GM12864 (cell line): ENCODE results near the gene HDAC9.

Experiments
- DNase-seq: peaks from one replicate; pipeline ENCODE4 v3.0.0-alpha.2; 2011; ENCODE audit warnings: low read depth
- H3K4me3 ChIP-seq: 2 replicates; pipeline ENCODE4 v1.5.1; 2011; ENCODE audit warnings: mild to moderate bottlenecking, low read depth, low read length, control low read depth
- TF ChIP-seq, protein P1 (sequence below): IDR thresholded peaks from 2 replicates; pipeline ENCODE4 v1.5.1; 2011; ENCODE audit warnings: low read depth, mild to moderate bottlenecking, moderate library complexity, low read length, control low read depth, inconsistent platforms; ENCODE audit errors: missing control alignments

HDAC9 gene

DNA sequence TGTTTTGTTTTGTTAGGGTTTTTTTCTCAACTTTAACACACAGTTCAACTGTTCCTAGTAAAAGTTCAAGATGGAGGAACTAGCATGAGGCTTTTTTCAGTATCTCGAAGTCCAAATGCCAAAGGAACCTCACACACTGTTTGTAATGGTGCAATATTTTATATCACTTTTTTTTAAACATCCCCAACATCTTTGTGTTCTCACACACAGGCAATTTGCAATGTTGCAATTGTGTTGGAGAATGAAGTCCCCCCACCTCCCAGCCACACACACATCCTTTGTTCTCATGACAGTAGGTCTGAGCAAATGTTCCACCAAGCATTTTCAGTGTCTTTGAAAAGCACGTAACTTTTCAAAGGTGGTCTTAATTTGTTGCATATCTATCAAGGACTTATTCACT lies 501.0 kb downstream of the HDAC9 start:
- DNase-seq: no peak
- no peak overlapping the region for H3K4me3 ChIP-seq
- TF ChIP-seq, protein P1, sequence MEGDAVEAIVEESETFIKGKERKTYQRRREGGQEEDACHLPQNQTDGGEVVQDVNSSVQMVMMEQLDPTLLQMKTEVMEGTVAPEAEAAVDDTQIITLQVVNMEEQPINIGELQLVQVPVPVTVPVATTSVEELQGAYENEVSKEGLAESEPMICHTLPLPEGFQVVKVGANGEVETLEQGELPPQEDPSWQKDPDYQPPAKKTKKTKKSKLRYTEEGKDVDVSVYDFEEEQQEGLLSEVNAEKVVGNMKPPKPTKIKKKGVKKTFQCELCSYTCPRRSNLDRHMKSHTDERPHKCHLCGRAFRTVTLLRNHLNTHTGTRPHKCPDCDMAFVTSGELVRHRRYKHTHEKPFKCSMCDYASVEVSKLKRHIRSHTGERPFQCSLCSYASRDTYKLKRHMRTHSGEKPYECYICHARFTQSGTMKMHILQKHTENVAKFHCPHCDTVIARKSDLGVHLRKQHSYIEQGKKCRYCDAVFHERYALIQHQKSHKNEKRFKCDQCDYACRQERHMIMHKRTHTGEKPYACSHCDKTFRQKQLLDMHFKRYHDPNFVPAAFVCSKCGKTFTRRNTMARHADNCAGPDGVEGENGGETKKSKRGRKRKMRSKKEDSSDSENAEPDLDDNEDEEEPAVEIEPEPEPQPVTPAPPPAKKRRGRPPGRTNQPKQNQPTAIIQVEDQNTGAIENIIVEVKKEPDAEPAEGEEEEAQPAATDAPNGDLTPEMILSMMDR: no peak

DNA sequence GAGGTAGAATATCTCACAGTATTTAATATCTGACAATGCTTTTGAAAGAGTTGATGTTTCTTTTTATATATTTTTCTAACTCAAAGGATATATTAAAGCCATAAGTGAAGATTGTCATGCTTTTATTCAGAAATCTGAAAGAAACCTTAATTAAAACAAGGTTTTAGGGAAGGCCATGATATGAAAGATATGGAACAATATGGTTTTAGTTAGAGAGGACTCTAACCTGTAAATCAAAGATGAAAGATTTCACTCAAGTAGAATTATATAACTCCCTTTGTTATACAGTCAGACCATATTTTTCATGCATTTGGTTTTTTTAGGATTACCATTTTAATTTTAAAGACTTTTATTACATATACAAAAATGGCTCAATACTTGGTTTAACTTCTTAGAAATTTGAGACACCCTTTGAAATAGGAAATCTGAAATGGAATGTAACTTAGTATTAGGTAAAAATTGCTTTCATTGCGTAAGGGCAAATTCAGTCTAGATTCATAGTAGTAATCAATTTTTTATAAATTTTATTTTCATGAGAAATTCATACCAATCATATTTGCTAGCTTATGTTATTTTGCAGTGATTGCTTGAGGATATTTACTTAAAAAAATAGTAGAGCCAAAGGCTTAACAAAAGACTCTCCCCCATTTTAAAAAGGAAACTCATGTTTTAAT lies 502.1 kb downstream of the HDAC9 start:
- H3K4me3 ChIP-seq: no peak overlapping the region
- TF ChIP-seq, protein P1: no peak
- DNase-seq: no peak

DNA sequence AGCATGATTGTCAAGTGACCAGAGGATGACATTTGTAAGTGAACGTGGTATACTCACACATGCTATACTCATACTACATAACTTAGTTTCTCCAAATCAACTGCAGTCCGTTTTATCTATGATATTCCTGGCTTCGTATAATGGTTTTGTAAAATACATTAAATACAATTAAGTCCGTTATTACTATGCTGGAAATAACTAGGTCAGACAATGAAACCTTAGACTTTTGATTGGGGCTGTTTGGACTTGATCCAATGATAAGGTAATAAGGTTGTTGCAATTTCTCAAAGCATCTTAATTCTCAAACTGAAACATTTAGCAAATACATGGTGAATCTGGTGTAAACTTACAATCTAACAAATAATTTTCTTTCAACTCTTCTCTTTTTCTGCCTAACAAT lies 504.9 kb downstream of the HDAC9 start:
- TF ChIP-seq, protein P1: no peak
- no peak overlapping the region for H3K4me3 ChIP-seq
- DNase-seq: no peak

DNA sequence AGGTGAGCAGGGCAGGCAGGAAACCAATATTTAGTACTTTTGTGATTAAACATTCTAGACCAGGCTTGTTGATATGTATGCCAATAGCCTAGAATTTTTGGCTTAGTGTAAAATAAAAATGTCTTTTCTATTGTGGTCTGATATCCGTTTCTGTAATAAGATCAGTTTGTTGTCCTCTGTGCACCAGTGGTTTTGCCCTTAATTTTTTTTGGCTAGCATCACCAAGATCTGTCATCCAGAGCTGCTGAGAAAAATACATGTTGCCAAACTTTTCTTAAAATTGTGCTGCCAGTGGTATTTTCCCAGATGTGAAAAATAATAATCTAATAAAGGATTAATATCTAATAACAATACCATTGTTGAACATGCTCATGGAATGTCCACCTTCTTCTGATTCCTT lies 506.3 kb downstream of the HDAC9 start:
- TF ChIP-seq, protein P1: no peak
- H3K4me3 ChIP-seq: no peak overlapping the region
- no peak for DNase-seq

DNA sequence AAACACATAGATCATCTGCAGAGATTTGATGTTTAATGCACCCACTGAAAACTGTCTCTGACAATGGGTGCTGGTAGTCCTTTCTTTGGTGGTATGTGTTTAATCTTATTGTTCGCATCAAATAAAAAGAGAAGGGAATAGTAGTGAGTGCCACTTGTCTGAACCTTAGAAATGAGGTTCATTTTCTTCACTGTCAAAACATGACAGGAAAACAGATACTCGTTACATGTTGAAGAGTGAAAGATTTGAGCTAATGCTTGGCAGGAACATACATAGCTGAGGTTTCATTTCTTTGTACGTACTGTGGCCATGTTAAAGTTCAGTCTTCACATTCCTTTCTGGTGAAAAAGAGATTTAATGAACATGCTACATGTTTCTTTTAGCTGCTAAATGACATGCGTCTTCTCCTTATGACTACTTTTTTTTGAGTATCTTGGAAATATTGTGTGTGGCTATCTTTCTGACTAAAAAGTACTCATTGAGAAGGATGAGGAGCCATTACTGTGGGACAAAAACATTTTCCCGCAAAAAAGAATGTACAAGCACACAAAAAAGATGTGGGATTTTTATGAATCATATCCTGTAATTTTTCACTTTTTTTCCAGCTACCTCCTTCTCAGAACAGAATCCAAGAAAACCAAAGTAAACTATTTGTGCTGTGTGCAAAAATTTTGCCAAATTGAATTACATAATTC lies 513.8 kb downstream of the HDAC9 start:
- H3K4me3 ChIP-seq: no peak overlapping the region

DNA sequence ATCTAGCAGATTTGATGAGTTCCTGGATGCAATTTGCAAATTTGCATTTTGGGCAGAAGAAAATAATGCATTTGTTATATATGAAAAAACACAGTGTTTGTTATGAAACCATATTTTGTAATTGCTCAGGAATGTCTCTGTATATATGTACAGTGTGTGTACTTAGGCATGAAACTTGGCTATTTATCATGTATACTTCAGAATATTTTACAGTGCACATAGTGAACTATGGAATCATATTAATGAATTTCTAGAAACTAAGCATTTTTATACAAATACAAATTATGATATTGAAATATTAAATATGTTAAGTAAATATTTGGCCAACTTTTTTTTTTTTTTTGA lies 514.4 kb downstream of the HDAC9 start:
- H3K4me3 ChIP-seq: no peak overlapping the region
- TF ChIP-seq, protein P1: no peak
- no peak for DNase-seq

More for the DNA sequence above, 513.8 kb downstream of the HDAC9 start:
- TF ChIP-seq, protein P1: no peak
- no peak for DNase-seq

DNA sequence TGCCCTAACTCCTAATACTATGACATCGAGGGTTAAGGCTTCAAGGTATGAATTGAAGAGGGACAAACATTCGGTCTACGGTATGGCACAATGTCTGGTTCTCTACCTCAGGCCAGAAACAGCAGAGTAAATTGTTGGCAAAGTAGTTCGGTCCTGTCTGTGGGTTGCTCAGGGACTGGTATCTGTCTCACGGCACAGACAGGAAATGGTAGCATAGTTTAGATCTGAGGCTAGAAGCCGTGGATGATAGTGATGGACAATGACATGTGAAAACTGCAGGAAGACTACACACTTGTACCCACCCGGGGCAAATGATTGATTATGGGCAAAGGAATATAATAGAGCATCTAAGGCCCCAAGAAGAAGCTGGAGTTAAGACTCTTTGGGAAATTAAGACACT lies 515.7 kb downstream of the HDAC9 start:
- H3K4me3 ChIP-seq: no peak overlapping the region
- DNase-seq: no peak
- TF ChIP-seq, protein P1: no peak
